ENCODE results near the gene EXOC3. TPM values are rescaled to one million over a fixed set of nuclear protein-coding genes. Genes with fewer than 3 reads are reported as not detected.

The EXOC3 gene
- total and polyA plus RNA-seq, 2 of the 4 experiments (the other 2 are of a cell fraction) = 35.1 to 47.5 TPM

GRCh38 chr5:466661-467310 is 23.8 kb downstream of the EXOC3 start:
- H2BK5ac ChIP-seq (ENCODE audit: low read depth, low read length, poor library complexity, severe bottlenecking) = no peak overlapping the region
- H2BK20ac ChIP-seq (ENCODE audit: low read depth, low read length) = no peak overlapping the region
- POLR2A ChIA-PET (ENCODE audit: unreplicated experiment) = no interaction called here
- no peak overlapping the region for H3K9ac ChIP-seq (ENCODE audit: low read depth, low read length)
- H3K18ac ChIP-seq (ENCODE audit: low read depth, low read length) = no peak overlapping the region
- H3K4ac ChIP-seq (ENCODE audit: low read depth, low read length) = no peak overlapping the region
- no peak overlapping the region for H2AK9ac ChIP-seq (replicated peaks; ENCODE audit: low read depth, low read length, poor library complexity)
- TF ChIP-seq USF2 (IDR thresholded peaks at IDR 0.05; ENCODE audit: low read depth, low read length) = no peak
- TF ChIP-seq ELK1 (IDR thresholded peaks at IDR 0.05; ENCODE audit: borderline replicate concordance, low read depth, low read length) = no peak
- TF ChIP-seq MAFK (IDR thresholded peaks at IDR 0.05; ENCODE audit: low read depth, low read length) = no peak
- no peak for TF ChIP-seq BHLHE40 (IDR thresholded peaks at IDR 0.05; ENCODE audit: low read depth, low read length)
- TF ChIP-seq NFE2L2 (IDR thresholded peaks at IDR 0.05; ENCODE audit: low read depth, low read length) = no peak
- no peak for TF ChIP-seq RCOR1 (IDR thresholded peaks at IDR 0.05; ENCODE audit: insufficient replicate concordance, low read length)
- TF ChIP-seq RFX5 (IDR thresholded peaks at IDR 0.05; ENCODE audit: low read depth, low read length) = no peak
- H3K14ac ChIP-seq (replicated peaks; ENCODE audit: low read depth, low read length) = no peak overlapping the region
- BruUV-seq (replicated peaks) = no TSS peak
- H3K36me3 ChIP-seq (ENCODE audit: control insufficient read depth, insufficient read depth, low read length) = peaks cover 57% of the 10 kb centered on the region
- dilution Hi-C loops (cut with HindIII; ENCODE audit: low sequenced_read_pairs, unreplicated experiment) = no loop called here
- no peak overlapping the region for H3K4me2 ChIP-seq (ENCODE audit: low read depth, low read length)
- no peak overlapping the region for H2AK5ac ChIP-seq (ENCODE audit: low read depth, low read length)
- H3K4me3 ChIP-seq (ENCODE audit: insufficient read depth, low read depth, low read length) = no peak overlapping the region
- H3K4me1 ChIP-seq (ENCODE audit: control insufficient read depth, insufficient read depth, low read length) = no peaks in the 10 kb centered on the region; the same call in 1 of the 2 replicates
- H2AFZ ChIP-seq (replicated peaks; ENCODE audit: low read length, poor library complexity) = no peak overlapping the region
- no peak overlapping the region for H2BK120ac ChIP-seq (ENCODE audit: low read depth, low read length)
- H3K56ac ChIP-seq (ENCODE audit: extremely low read depth, insufficient read depth, low read length) = no peak overlapping the region
- H4K5ac ChIP-seq (ENCODE audit: low read depth, low read length) = no peak overlapping the region
- H4K20me1 ChIP-seq (ENCODE audit: insufficient read depth, low read length) = peaks cover 4% of the 10 kb centered on the region; the same call in 1 of the 2 replicates
- no peak overlapping the region for H3K23ac ChIP-seq (ENCODE audit: low read depth, low read length)
- H3K27me3 ChIP-seq (ENCODE audit: control insufficient read depth, insufficient read depth, low read length) = no peaks in the 10 kb centered on the region
- H2BK15ac ChIP-seq (ENCODE audit: low read depth, low read length) = no peak overlapping the region
- peaks cover under 1% of the 10 kb centered on the region for H3K9me1 ChIP-seq (ENCODE audit: insufficient read depth, low read length)
- peaks cover 9 to 22% of the 10 kb centered on the region in 2 experiments for H3K79me1 ChIP-seq (ENCODE audit: low read depth in 1 of 2, low read length in 2 of 2)
- H3K9me3 ChIP-seq (ENCODE audit: control insufficient read depth, insufficient read depth, low read length) = no peaks in the 10 kb centered on the region
- H4K8ac ChIP-seq (ENCODE audit: low read depth in 2 of 2, low read length in 2 of 2) = no peak overlapping the region
- CTCF ChIA-PET = no interaction called here
- in situ Hi-C loops (cut with MboI; ENCODE audit: low sequenced_read_pairs) = no loop called here
- WGBS, 2 experiments (ENCODE audit: extremely low coverage in 2 of 2, insufficient read length in 1 of 2) = 90% methylated on average over 19 of the region's 30 CpGs; no CpG with 5 or more reads in 1 of the 2 experiments
- ATAC-seq (ENCODE audit: low read depth) (no peak), DNase-seq (no peak)
- H3K27ac ChIP-seq (ENCODE audit: insufficient read depth, low read length) = no peak overlapping the region
- no peak overlapping the region for H4K91ac ChIP-seq (ENCODE audit: insufficient read depth, low read depth, low read length)
- intact Hi-C loops (cut with micrococcal nuclease) = no loop called here
